Measurements from ENCODE around the gene DLG2.

- TF ChIP-seq JUN (CRISPR knock-in tag; IDR thresholded peaks at IDR 0.05) (no peak), SMAD4 (CRISPR knock-in tag; IDR thresholded peaks at IDR 0.05) (no peak), USF1 (CRISPR knock-in tag; IDR thresholded peaks at IDR 0.05) (no peak)
- TF ChIP-seq, protein P1, sequence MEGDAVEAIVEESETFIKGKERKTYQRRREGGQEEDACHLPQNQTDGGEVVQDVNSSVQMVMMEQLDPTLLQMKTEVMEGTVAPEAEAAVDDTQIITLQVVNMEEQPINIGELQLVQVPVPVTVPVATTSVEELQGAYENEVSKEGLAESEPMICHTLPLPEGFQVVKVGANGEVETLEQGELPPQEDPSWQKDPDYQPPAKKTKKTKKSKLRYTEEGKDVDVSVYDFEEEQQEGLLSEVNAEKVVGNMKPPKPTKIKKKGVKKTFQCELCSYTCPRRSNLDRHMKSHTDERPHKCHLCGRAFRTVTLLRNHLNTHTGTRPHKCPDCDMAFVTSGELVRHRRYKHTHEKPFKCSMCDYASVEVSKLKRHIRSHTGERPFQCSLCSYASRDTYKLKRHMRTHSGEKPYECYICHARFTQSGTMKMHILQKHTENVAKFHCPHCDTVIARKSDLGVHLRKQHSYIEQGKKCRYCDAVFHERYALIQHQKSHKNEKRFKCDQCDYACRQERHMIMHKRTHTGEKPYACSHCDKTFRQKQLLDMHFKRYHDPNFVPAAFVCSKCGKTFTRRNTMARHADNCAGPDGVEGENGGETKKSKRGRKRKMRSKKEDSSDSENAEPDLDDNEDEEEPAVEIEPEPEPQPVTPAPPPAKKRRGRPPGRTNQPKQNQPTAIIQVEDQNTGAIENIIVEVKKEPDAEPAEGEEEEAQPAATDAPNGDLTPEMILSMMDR (IDR thresholded peaks at IDR 0.05): no peak
Observed at GRCh38 chr11:85257837-85258236, 369.3 kb downstream of the DLG2 start.

All from WTC11 (cell line).